Measurements from ENCODE around the gene MIS12. TPM values are rescaled to one million over a fixed set of nuclear protein-coding genes. Genes with fewer than 3 reads are reported as not detected.
A peak's percentile ranks its signal among the peaks of the same experiment; 100 is the strongest.

MIS12 gene
- total and polyA plus RNA-seq, 2 of the 13 experiments (the other 11 are each of a cell fraction or from before 2014, with no cell fraction given) = 13.4 to 28.0 TPM

DNA sequence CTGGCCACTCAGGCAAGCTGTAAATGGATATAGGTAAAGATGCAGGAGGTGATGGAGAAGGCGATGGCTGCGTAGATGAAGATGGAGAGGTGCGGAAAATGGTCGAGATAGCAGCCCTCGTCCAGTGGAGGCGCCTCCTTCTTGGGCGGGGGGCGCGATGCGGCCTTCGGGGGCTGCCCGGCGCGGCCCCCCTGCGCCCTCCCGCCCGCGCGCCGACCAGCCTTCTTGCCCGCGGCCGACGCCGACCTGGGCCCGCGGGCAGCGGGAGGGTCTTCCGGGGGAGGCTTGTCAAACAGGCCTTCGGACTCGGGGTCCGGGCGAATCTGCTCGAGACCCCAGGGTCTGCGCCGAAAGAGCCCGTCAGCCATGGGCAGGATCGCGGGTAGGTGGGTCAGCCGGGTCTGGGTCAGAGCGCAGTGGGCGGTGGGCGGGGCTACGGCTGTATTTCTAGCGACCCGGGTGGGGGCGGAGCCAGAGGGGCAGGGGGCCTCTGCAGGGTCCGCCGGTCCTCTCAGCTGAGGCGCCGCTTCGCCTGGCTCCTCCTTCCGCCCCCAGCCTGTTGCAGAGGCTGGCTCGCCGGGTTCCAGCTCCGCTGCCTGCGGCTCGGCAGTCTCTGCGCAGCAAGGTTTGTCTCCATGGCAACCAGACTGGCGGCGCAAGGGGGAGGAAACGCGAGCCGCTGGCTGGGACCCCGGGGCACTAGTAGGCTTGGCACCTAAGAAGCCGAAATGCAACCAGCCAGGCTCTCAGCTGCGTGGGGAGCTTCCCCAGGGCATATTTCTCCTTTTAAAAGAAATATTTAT is 14.4 kb downstream of the MIS12 start (continued):
- TF ChIP-seq, protein P1, sequence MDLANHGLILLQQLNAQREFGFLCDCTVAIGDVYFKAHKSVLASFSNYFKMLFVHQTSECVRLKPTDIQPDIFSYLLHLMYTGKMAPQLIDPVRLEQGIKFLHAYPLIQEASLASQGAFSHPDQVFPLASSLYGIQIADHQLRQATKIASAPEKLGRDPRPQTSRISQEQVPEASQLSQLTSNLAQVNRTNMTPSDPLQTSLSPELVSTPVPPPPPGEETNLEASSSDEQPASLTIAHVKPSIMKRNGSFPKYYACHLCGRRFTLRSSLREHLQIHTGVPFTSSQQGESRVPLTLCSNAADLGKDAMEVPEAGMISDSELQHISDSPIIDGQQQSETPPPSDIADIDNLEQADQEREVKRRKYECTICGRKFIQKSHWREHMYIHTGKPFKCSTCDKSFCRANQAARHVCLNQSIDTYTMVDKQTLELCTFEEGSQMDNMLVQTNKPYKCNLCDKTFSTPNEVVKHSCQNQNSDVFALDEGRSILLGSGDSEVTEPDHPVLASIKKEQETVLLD (CRISPR knock-in tag; IDR thresholded peaks at IDR 0.05; ENCODE audit: low read depth) = no peak
- TF ChIP-seq ZSCAN21 (CRISPR knock-in tag; IDR thresholded peaks at IDR 0.05; ENCODE audit: borderline replicate concordance) = no peak
- TF ChIP-seq HIVEP1 (CRISPR knock-in tag; IDR thresholded peaks at IDR 0.05) = no peak
- no peak for TF ChIP-seq RBM39 (IDR thresholded peaks at IDR 0.05; ENCODE audit: low read depth, low read length, poor library complexity, severe bottlenecking)
- TF ChIP-seq ZNF530 (CRISPR knock-in tag; IDR thresholded peaks at IDR 0.05; ENCODE audit: low read depth) = no peak
- peak; percentile 68 for TF ChIP-seq CBX1 (IDR thresholded peaks at IDR 0.05; ENCODE audit: low read depth)
- peak; percentile 76 for TF ChIP-seq SAP130 (CRISPR knock-in tag; IDR thresholded peaks at IDR 0.05; ENCODE audit: low read depth)
- TF ChIP-seq ZNF747 (CRISPR knock-in tag; IDR thresholded peaks at IDR 0.05; ENCODE audit: borderline replicate concordance) = peak; percentile 64; the same call in 1 of the 2 replicates
- TF ChIP-seq ZNF264 (CRISPR knock-in tag; IDR thresholded peaks at IDR 0.05) = no peak
- TF ChIP-seq LRRFIP1 (CRISPR knock-in tag; conservative IDR thresholded peaks at IDR 0.05) = no peak
- no peak for TF ChIP-seq ZBTB21 (CRISPR knock-in tag; IDR thresholded peaks at IDR 0.05)
- no peak for TF ChIP-seq REL (CRISPR knock-in tag; conservative IDR thresholded peaks at IDR 0.05)
- no peak for TF ChIP-seq SALL2 (CRISPR knock-in tag; IDR thresholded peaks at IDR 0.05)
- no peak for TF ChIP-seq PRMT3 (CRISPR knock-in tag; IDR thresholded peaks at IDR 0.05; ENCODE audit: borderline replicate concordance, low read depth)
- TF ChIP-seq BRCA1 (CRISPR knock-in tag; IDR thresholded peaks at IDR 0.05) = no peak
- TF ChIP-seq, protein P2, sequence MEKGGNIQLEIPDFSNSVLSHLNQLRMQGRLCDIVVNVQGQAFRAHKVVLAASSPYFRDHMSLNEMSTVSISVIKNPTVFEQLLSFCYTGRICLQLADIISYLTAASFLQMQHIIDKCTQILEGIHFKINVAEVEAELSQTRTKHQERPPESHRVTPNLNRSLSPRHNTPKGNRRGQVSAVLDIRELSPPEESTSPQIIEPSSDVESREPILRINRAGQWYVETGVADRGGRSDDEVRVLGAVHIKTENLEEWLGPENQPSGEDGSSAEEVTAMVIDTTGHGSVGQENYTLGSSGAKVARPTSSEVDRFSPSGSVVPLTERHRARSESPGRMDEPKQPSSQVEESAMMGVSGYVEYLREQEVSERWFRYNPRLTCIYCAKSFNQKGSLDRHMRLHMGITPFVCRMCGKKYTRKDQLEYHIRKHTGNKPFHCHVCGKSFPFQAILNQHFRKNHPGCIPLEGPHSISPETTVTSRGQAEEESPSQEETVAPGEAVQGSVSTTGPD (CRISPR knock-in tag; IDR thresholded peaks at IDR 0.05) = no peak
- no peak for TF ChIP-seq HNRNPUL1 (IDR thresholded peaks at IDR 0.05; ENCODE audit: low read depth, low read length)
- TF ChIP-seq, protein P3, sequence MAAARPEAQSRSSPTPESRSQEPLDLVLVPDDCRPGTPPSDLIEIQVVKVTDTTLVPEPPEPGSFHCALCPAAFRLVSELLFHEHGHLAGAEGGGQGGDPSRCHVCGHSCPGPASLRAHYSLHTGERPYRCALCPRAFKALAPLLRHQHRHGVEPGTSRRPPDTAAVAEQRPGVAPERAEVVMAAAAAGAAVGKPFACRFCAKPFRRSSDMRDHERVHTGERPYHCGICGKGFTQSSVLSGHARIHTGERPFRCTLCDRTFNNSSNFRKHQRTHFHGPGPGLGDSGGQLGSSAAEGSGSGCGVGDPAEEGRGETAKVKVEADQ (CRISPR knock-in tag; IDR thresholded peaks at IDR 0.05; ENCODE audit: borderline replicate concordance) = no peak
- TF ChIP-seq, protein P4, sequence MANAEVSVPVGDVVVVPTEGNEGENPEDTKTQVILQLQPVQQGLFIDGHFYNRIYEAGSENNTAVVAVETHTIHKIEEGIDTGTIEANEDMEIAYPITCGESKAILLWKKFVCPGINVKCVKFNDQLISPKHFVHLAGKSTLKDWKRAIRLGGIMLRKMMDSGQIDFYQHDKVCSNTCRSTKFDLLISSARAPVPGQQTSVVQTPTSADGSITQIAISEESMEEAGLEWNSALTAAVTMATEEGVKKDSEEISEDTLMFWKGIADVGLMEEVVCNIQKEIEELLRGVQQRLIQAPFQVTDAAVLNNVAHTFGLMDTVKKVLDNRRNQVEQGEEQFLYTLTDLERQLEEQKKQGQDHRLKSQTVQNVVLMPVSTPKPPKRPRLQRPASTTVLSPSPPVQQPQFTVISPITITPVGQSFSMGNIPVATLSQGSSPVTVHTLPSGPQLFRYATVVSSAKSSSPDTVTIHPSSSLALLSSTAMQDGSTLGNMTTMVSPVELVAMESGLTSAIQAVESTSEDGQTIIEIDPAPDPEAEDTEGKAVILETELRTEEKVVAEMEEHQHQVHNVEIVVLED (CRISPR knock-in tag; IDR thresholded peaks at IDR 0.05; ENCODE audit: borderline replicate concordance) = 0 out of 2 replicates have a peak, but pooled peaks have one; percentile 39
- no peak for TF ChIP-seq ATM (IDR thresholded peaks at IDR 0.05; ENCODE audit: borderline replicate concordance)
- TF ChIP-seq HDAC1 (CRISPR knock-in tag; IDR thresholded peaks at IDR 0.05) = peak; percentile 66
- no peak for TF ChIP-seq ZNF263 (CRISPR knock-in tag; IDR thresholded peaks at IDR 0.05)

Data from HepG2 (cell line).